HL-60/S4 treated with retinoic acid at 250 ng/mL for 4 days and 3 days (cell line): ENCODE data around the gene PRKAA2.

ENCODE experiments used
- in situ Hi-C: fragments of 300-500 bp; cut with MboI; formaldehyde crosslinking; loops from 2 replicates; pipeline ENCODE4 v1.7.0; 2022; ENCODE audit warnings: low sequenced_read_pairs

Gene PRKAA2

GRCh38 chr1:56712150-56712549, 67.0 kb downstream of the PRKAA2 start:
- in situ Hi-C loops: no loop called here

GRCh38 chr1:56713112-56713511, 68.0 kb downstream of the PRKAA2 start:
- in situ Hi-C loops: no loop called here

DNA sequence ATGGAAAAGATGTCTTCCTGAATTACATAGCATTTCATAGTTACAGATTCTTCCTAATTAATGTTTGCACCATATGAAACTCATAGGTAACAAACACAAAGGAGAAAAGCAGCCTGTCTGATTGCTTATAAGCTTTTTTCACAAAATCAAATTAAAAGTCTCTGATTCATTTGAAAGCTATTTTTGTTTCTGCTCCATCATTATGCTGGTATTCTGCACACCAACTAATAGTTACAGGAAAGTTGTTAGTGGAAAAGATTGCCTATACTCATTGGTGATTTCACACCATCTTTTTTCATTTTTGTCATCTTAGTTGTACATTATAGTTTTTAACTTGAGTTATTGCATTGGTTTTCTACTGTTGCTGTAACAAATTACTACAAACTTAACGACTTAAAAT, 70.0 kb downstream of the PRKAA2 start:
- in situ Hi-C loops: no loop called here

DNA sequence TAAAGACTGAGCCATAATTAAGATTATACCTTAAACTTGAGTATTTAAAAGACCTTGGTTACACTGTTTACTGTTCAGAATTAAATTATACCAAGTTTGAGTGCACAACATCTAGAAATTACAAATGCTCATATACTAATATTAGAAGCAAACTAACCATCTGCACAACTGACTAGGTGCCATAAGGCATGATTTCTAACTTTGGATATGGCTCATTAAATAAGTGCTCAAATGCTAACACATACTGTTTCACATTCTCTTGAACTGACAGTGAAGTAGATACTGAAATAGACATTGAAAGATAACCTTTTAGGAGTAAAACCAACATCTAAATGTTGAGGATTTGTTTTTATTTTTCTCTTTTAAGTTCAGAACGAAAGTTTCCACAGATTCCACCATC, 74.1 kb downstream of the PRKAA2 start:
- in situ Hi-C loops: no loop called here

GRCh38 chr1:56726706-56727105, 81.6 kb downstream of the PRKAA2 start:
- in situ Hi-C loops: no loop called here

DNA sequence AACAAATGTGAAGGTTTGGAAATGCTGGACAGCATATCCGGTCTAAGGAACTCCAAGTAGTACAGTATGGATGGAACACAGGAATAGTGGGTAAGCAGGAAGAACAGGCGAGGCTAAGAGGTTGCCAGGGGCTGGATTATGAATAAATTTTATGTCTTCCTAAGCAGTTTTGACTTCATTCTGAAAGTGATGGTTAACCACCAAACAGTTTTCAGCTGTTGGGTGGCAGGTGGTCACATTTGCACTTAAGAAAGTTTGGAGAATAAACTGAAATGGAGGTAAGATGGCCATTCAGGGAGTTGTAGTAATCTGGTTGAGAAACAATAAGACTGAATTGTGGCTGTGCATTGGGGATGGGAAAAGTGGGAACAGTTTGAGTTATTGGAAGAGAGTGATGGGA, 83.8 kb downstream of the PRKAA2 start:
- in situ Hi-C loops: no loop called here

GRCh38 chr1:56745231-56745630, 100.1 kb downstream of the PRKAA2 start:
- in situ Hi-C loops: no loop called here

DNA sequence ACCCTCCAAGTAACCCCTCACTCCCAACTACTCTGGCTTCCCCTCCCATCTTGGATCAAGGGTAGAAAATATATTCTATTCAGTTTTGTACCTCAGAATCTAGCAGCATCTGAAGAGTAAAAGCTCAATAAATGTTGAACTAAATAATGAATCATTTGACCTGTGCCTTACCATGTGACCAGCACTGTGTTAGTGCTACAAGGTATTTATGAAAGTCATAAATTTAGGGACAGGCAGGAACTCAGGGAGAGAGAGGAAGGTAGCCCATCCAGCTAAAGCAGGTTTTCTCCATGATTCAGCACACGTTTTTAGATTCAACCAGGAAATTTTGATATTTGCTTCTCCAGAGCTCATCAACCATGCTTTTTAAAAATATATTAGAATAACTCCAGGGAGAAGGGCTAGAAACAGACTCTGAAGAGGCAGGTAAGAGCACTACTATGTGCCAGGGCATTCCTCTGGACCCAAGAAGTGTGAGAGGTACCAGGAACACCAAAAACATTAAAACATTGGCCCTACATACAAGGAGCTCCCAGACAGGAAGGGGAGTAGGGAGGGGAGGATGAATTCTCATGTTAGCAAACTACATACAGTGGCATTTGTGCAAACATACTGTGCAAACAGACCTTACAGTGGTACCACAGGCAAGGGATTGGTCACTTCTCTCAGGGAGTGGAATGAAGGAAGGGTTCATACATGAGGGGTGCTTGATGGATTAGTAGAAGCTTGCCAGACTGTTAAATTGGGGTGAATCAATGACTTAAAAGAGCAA, 109.8 kb downstream of the PRKAA2 start:
- in situ Hi-C loops: no loop called here

GRCh38 chr1:56755911-56756310, 110.8 kb downstream of the PRKAA2 start:
- in situ Hi-C loops: no loop called here

- in situ Hi-C loops: no loop called here
Measured at GRCh38 chr1:56758135-56758534, 113.0 kb downstream of the PRKAA2 start.

- in situ Hi-C loops: no loop called here
Measured at GRCh38 chr1:56758794-56759193, 113.7 kb downstream of the PRKAA2 start.
